ENCODE measurements around the gene RIIAD1. TPM values are rescaled to one million over a fixed set of nuclear protein-coding genes. Genes with fewer than 3 reads are reported as not detected.
"Not testable (repeated sequence)": the region's sequence is repeated elsewhere in the genome, so short reads cannot be mapped to it uniquely, and the experiment has no call there.

RIIAD1 gene
- total RNA-seq, 1 donor from 2014 or later, result 0.14 TPM

GRCh38 chr1:151762941-151763921 lies 41.9 kb downstream of the RIIAD1 start, which contains the start of gene MRPL9:
TSS of gene MRPL9 (minus strand) at chr1:151763496. CDS start at chr1:151763479, 17 bp downstream.
- peak; percentile 29 for TF ChIP-seq CTCF (conservative IDR thresholded peaks at IDR 0.05)
- H3K4me1 Mint-ChIP-seq, result peaks cover 20% of the 10 kb centered on the region
- H3K36me3 Mint-ChIP-seq (ENCODE audit: low read depth), result peaks cover 12% of the 10 kb centered on the region
- no peaks in the 10 kb centered on the region for H3K27me3 Mint-ChIP-seq (ENCODE audit: low read depth)
- DNase-seq (ENCODE audit: low read depth, low spot score), result peak; percentile 77
- no peaks in the 10 kb centered on the region for H3K9me3 Mint-ChIP-seq
- H3K4me3 Mint-ChIP-seq, result peak within 1 kb of the TSS; percentile 88
- H3K27ac Mint-ChIP-seq (ENCODE audit: unreplicated experiment), result peak within 1 kb of the TSS; percentile 83

GRCh38 chr1:151763990-151764389 lies 42.7 kb downstream of the RIIAD1 start:
- Mint-ChIP-seq H3K27me3 (ENCODE audit: low read depth) (no peaks in the 10 kb centered on the region), H3K4me3 (peak overlapping the region; percentile 88), H3K4me1 (peaks cover 20% of the 10 kb centered on the region), H3K36me3 (ENCODE audit: low read depth) (peaks cover 12% of the 10 kb centered on the region), H3K27ac (ENCODE audit: unreplicated experiment) (peak overlapping the region; percentile 83), H3K9me3 (no peaks in the 10 kb centered on the region)
- no peak for TF ChIP-seq CTCF (conservative IDR thresholded peaks at IDR 0.05)
- no peak for DNase-seq (ENCODE audit: low read depth, low spot score)

GRCh38 chr1:151768351-151769066 lies 47.2 kb downstream of the RIIAD1 start:
- H3K27me3 Mint-ChIP-seq (ENCODE audit: low read depth); DNase-seq (ENCODE audit: low read depth, low spot score); H3K36me3 Mint-ChIP-seq (ENCODE audit: low read depth); H3K4me1 Mint-ChIP-seq; H3K9me3 Mint-ChIP-seq; H3K27ac Mint-ChIP-seq (ENCODE audit: unreplicated experiment); H3K4me3 Mint-ChIP-seq: not testable (repeated sequence)

- not testable (repeated sequence) for H3K36me3 Mint-ChIP-seq (ENCODE audit: low read depth); H3K27ac Mint-ChIP-seq (ENCODE audit: unreplicated experiment); H3K27me3 Mint-ChIP-seq (ENCODE audit: low read depth); H3K9me3 Mint-ChIP-seq; H3K4me1 Mint-ChIP-seq; DNase-seq (ENCODE audit: low read depth, low spot score); H3K4me3 Mint-ChIP-seq
Measured at GRCh38 chr1:151769270-151769669, 47.9 kb downstream of the RIIAD1 start.

GRCh38 chr1:151773702-151774101 lies 52.4 kb downstream of the RIIAD1 start:
- no peak overlapping the region for H3K27ac Mint-ChIP-seq (ENCODE audit: unreplicated experiment)
- H3K4me1 Mint-ChIP-seq, result no peaks in the 10 kb centered on the region
- H3K36me3 Mint-ChIP-seq (ENCODE audit: low read depth), result peaks cover 12% of the 10 kb centered on the region
- no peak for DNase-seq (ENCODE audit: low read depth, low spot score)
- no peak for TF ChIP-seq CTCF (conservative IDR thresholded peaks at IDR 0.05)
- no peaks in the 10 kb centered on the region for H3K9me3 Mint-ChIP-seq
- no peaks in the 10 kb centered on the region for H3K27me3 Mint-ChIP-seq (ENCODE audit: low read depth)
- H3K4me3 Mint-ChIP-seq, result no peak overlapping the region

- TF ChIP-seq CTCF (conservative IDR thresholded peaks at IDR 0.05), result no peak
- H3K27me3 Mint-ChIP-seq (ENCODE audit: low read depth), result no peaks in the 10 kb centered on the region
- H3K27ac Mint-ChIP-seq (ENCODE audit: unreplicated experiment), result no peak overlapping the region
- H3K9me3 Mint-ChIP-seq, result no peaks in the 10 kb centered on the region
- H3K4me3 Mint-ChIP-seq, result no peak overlapping the region
- peaks cover 12% of the 10 kb centered on the region for H3K36me3 Mint-ChIP-seq (ENCODE audit: low read depth)
- DNase-seq (ENCODE audit: low read depth, low spot score), result no peak
- H3K4me1 Mint-ChIP-seq, result no peaks in the 10 kb centered on the region
Measured at GRCh38 chr1:151774256-151774922, 53.1 kb downstream of the RIIAD1 start.

All from neural crest cell (in vitro differentiated cells).